ENCODE measurements around the gene USP6NL. TPM values are rescaled to one million over a fixed set of nuclear protein-coding genes. Genes with fewer than 3 reads are reported as not detected.

USP6NL gene
- total RNA-seq, 4 donors from 2014 or later = 19.6 to 29.4 (median 25.2) TPM

DNA sequence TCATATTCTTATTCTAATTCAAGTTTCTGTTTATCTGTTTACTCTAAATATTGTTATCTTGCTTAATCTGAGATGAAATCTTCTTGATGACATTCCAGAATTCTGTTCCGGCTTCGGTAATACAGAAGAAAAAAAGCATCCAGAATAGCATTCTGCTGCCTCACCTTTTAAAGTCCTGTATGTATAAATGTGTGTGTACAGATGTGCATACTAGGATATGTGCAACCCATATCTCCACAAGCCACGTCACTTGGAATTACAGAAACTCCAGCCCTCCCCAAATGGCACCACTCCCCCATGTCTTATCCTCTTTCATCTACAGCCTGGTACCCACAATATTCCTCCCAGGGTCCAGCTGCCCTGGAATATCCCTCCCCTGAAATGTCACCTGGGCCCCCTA lies 27.9 kb upstream of the USP6NL start:
- no peak for DNase-seq (ENCODE audit: low spot score in 2 of 2)
- intact Hi-C loops (cut with DNase I; ENCODE audit: low total_unique reads) = no loop called here
- WGBS, 2 donors = 64 to 75% methylated on average over 3 of the region's 3 CpGs

DNA sequence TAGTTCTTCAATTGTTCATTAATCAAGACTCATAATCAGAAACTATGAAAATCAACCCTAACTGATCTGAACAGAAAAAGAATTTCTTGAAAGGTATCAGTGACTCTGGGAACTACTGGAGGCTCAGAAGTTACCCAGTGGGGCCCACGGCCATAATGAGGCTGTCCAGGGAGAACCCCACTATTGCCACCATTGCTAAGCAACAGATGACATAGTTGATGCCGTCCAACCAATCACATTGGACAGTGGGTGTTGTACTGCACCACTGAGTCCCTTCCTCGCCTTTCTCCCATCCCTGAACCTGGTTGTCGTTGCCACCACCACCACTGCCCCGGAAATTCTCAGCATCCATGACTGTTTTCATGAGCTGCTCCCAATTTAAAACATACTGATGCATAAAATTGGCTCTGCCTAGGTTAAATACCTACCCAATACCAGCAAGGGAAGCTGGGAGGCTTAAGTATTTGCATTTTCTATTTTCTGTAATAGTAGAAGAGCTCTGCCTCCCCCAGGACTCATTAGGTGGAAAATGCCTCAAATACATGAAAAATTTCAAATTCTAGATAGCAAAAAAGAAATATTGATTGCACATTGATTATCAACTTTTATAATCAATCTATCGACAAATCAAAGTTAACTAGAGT lies 26.7 kb upstream of the USP6NL start:
- no peak for DNase-seq (ENCODE audit: low spot score in 2 of 2)
- intact Hi-C loops (cut with DNase I; ENCODE audit: low total_unique reads) = no loop called here
- no peak overlapping the region for H3K4me3 ChIP-seq (ENCODE audit: low read depth, poor library complexity, severe bottlenecking)
- 89 to 92% methylated on average over 6 of the region's 6 CpGs for WGBS, 2 donors
- TF ChIP-seq CTCF (IDR thresholded peaks at IDR 0.05) (no peak), POLR2A (IDR thresholded peaks at IDR 0.05) (no peak)

More for the DNA sequence above, 27.9 kb upstream of the USP6NL start:
- TF ChIP-seq CTCF (IDR thresholded peaks at IDR 0.05) (no peak), POLR2A (IDR thresholded peaks at IDR 0.05) (no peak)
- no peak overlapping the region for H3K4me3 ChIP-seq (ENCODE audit: low read depth, poor library complexity, severe bottlenecking)

- no peak for TF ChIP-seq CTCF (IDR thresholded peaks at IDR 0.05)
- TF ChIP-seq POLR2A (IDR thresholded peaks at IDR 0.05) = no peak
- WGBS, 2 donors = 88 to 91% methylated on average over 4 of the region's 4 CpGs
- H3K4me3 ChIP-seq (ENCODE audit: low read depth, poor library complexity, severe bottlenecking) = no peak overlapping the region
- intact Hi-C loops (cut with DNase I; ENCODE audit: low total_unique reads) = no loop called here
- no peak for DNase-seq (ENCODE audit: low spot score in 2 of 2)
These were observed 25.4 kb upstream of the USP6NL start for GRCh38 chr10:11636697-11637303.

DNA sequence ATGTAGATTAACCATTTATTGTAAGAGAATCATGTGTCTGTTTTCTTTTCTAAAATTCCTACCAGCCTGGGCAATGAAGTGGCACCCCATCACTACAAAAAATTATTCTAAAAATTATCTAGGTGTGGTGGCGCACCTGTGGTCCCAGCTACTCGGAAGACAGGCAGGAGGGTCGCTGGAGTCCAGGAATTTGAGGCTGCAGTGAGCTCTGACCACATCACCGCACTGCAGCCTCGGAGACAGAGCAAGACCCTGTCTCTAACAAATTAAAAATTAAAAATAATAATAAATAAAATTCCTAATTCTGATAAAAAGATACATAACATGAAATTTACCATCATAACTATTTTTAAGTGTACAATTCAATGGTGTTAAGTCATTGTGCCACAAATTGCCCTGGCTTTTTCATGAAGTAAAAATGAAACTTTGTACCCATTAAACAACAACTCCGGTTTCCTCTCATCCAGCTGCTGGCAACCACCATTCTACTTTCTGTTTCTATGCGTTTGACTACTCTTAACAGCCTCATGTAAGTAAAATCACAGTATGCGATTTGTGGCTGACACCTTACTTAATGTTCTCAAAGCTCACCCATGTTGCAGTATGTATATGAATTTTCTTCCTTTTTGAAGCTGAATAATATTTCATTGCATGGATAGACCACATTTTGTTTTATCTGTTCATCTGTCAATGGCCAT lies 20.6 kb upstream of the USP6NL start:
- 78 to 80% methylated on average over 8 of the region's 8 CpGs for WGBS, 2 donors
- intact Hi-C loops (cut with DNase I; ENCODE audit: low total_unique reads) = no loop called here
- no peak overlapping the region for H3K4me3 ChIP-seq (ENCODE audit: low read depth, poor library complexity, severe bottlenecking)
- TF ChIP-seq POLR2A (IDR thresholded peaks at IDR 0.05) (no peak), CTCF (IDR thresholded peaks at IDR 0.05) (no peak)
- DNase-seq (ENCODE audit: low spot score in 2 of 2) = no peak

- DNase-seq (ENCODE audit: low spot score in 2 of 2) = no peak
- H3K4me3 ChIP-seq (ENCODE audit: low read depth, poor library complexity, severe bottlenecking) = no peak overlapping the region
- no peak for TF ChIP-seq POLR2A (IDR thresholded peaks at IDR 0.05)
- no peak for TF ChIP-seq CTCF (IDR thresholded peaks at IDR 0.05)
- WGBS, 2 donors = 94% methylated on average over 11 of the region's 11 CpGs
- intact Hi-C loops (cut with DNase I; ENCODE audit: low total_unique reads) = no loop called here
These were observed 19.8 kb upstream of the USP6NL start for GRCh38 chr10:11631291-11631690.

Measured in lower leg skin (tissue), 4 donors.